Measurements from ENCODE around the gene DES. TPM values are rescaled to one million over a fixed set of nuclear protein-coding genes. Genes with fewer than 3 reads are reported as not detected.
A peak's percentile ranks its signal among the peaks of the same experiment; 100 is the strongest.

The DES gene
- total and polyA plus RNA-seq, 9 of the 15 experiments (the other 6 are each of a cell fraction or from before 2014, with no cell fraction given), result 2.5 to 58.9 (median 21.9) TPM

- peak overlapping the region in 1 of 2 experiments; percentile 26; a peak in 2 of 4 replicates for H3K9ac ChIP-seq (ENCODE audit: insufficient read depth in 1 of 2, low read depth in 2 of 2, low read length in 2 of 2)
- peaks cover 21 to 62% of the 10 kb centered on the region in 2 experiments for H3K4me1 ChIP-seq (replicated peaks in 1 of 2; ENCODE audit: control insufficient read depth in 2 of 2, insufficient read depth in 2 of 2, low read length in 2 of 2)
- 86% methylated on average over 9 of the region's 21 CpGs for WGBS (ENCODE audit: insufficient coverage, low coverage, missing lambda C conversion rate)
- TF ChIP-seq ZNF431 (CRISPR knock-in tag; IDR thresholded peaks at IDR 0.05), result no peak
- no peak for TF ChIP-seq SREBF2 (CRISPR knock-in tag; IDR thresholded peaks at IDR 0.05)
- TF ChIP-seq ZFP36 (IDR thresholded peaks at IDR 0.05; ENCODE audit: low read depth, low read length, partially characterized antibody), result peak; percentile 61
- no peak overlapping the region for H3K27ac ChIP-seq (ENCODE audit: extremely low read depth, low read depth, low read length)
- no peak overlapping the region for H3K4me2 ChIP-seq (ENCODE audit: insufficient read depth, low read length)
- intact Hi-C loops (cut with micrococcal nuclease) (no loop called here), in situ Hi-C loops (cut with MboI) (no loop called here)
- H3K4me3 ChIP-seq, result no peak overlapping the region
- BruUV-seq (replicated peaks), result no TSS peak
- no peaks in the 10 kb centered on the region for H3K9me1 ChIP-seq (ENCODE audit: control insufficient read depth, insufficient read depth, low read length)
- no peak overlapping the region for H2AFZ ChIP-seq (ENCODE audit: low read depth, low read length)
- ATAC-seq (peak; percentile 45), FAIRE-seq (no peak), DNase-seq (ENCODE audit: extremely low read depth in 1 of 4, low spot score in 3 of 4) (no peak)
- ChIA-PET POLR2A (interaction anchor here (0.7 kb wide), 1 partner anchor 31 kb away, joined by 3 read pairs; no protein-coding TSS in a partner anchor), CTCF (ENCODE audit: low intra/inter-chr PET ratio) (no interaction called here)
- H4K20me1 ChIP-seq (replicated peaks; ENCODE audit: control insufficient read depth, insufficient read depth, low read length), result no peaks in the 10 kb centered on the region
- H3K9me3 ChIP-seq (replicated peaks; ENCODE audit: control insufficient read depth, insufficient read depth, low read depth, low read length), result no peaks in the 10 kb centered on the region
- H3K79me2 ChIP-seq (ENCODE audit: control insufficient read depth, insufficient read depth, low read length), result no peaks in the 10 kb centered on the region
- H3K27me3 ChIP-seq (ENCODE audit: control insufficient read depth in 2 of 2, insufficient read depth in 2 of 2, low read length in 2 of 2), result no peaks in the 10 kb centered on the region
- no peaks in the 10 kb centered on the region for H3K36me3 ChIP-seq (ENCODE audit: control insufficient read depth, insufficient read depth, low read length)
Observed at GRCh38 chr2:219464286-219465032, 46.3 kb downstream of the DES start.

Data from K562 (cell line).